NCI-H460 (cell line): ENCODE results near the gene PTTG1IP. TPM values are rescaled to one million over a fixed set of nuclear protein-coding genes. Genes with fewer than 3 reads are reported as not detected.
A peak's percentile ranks its signal among the peaks of the same experiment; 100 is the strongest.

Source experiments
- DNase-seq: peaks from one replicate; pipeline ENCODE4 v3.0.0-alpha.2; 2016; ENCODE audit warnings: low read depth; ENCODE audit errors: extremely low read depth
- total RNA-seq: library from RNA; depleted of rRNA; stranded (reverse); fragments of >200 nt; shearing (Covaris generic); gene quantifications from 2 replicates; pipeline ENCODE4 v1.2.3, GENCODE V29; 2014; rRNA removed

PTTG1IP gene
- total RNA-seq, 1 experiment from 2014 or later, result 139 TPM

GRCh38 chr21:44814498-44815023, 58.9 kb downstream of the PTTG1IP start:
- no peak for DNase-seq

- DNase-seq, result no peak
These were observed 59.8 kb downstream of the PTTG1IP start for GRCh38 chr21:44813727-44814126.

GRCh38 chr21:44813149-44813548, 60.3 kb downstream of the PTTG1IP start:
- no peak for DNase-seq

- no peak for DNase-seq
These were observed 60.9 kb downstream of the PTTG1IP start for GRCh38 chr21:44812640-44813039.

GRCh38 chr21:44810779-44811178, 62.7 kb downstream of the PTTG1IP start:
- DNase-seq, result no peak

- DNase-seq, result no peak
These were observed 67.6 kb downstream of the PTTG1IP start for GRCh38 chr21:44805859-44806258.

GRCh38 chr21:44805226-44805625, 68.3 kb downstream of the PTTG1IP start:
- DNase-seq, result no peak

- no peak for DNase-seq
These were observed 68.7 kb downstream of the PTTG1IP start for GRCh38 chr21:44804762-44805161.

- no peak for DNase-seq
These were observed 69.8 kb downstream of the PTTG1IP start for GRCh38 chr21:44803651-44804050.

GRCh38 chr21:44802396-44803153, 70.9 kb downstream of the PTTG1IP start:
- DNase-seq, result no peak

GRCh38 chr21:44801468-44802395, 71.8 kb downstream of the PTTG1IP start, which contains the start of gene UBE2G2:
TSS of gene UBE2G2 (minus strand) at chr21:44801820. CDS start at chr21:44801748, 72 bp downstream.
- DNase-seq, result peak; percentile 56

GRCh38 chr21:44800971-44801467, 72.5 kb downstream of the PTTG1IP start:
- no peak for DNase-seq

GRCh38 chr21:44800103-44800502, 73.4 kb downstream of the PTTG1IP start:
- DNase-seq, result peak; percentile 31

GRCh38 chr21:44799646-44800045, 73.8 kb downstream of the PTTG1IP start:
- DNase-seq, result no peak

Other genes starting within 250 kb of the PTTG1IP start
- gene KRTAP10-9, start 246.6 kb downstream of the PTTG1IP start, total RNA-seq, result not detected in 2 replicates
- gene KRTAP10-10, start 236.3 kb downstream of the PTTG1IP start, total RNA-seq, result not detected in 2 replicates
- not detected in 2 replicates for gene KRTAP10-11, start 227.3 kb downstream of the PTTG1IP start, total RNA-seq
- not detected in 2 replicates for gene KRTAP12-4, start 219.0 kb downstream of the PTTG1IP start, total RNA-seq
- not detected in 2 replicates for gene KRTAP12-3, start 215.8 kb downstream of the PTTG1IP start, total RNA-seq
- not detected in 2 replicates for gene KRTAP12-2, start 206.8 kb downstream of the PTTG1IP start, total RNA-seq
- not detected in 2 replicates for gene KRTAP12-1, start 191.5 kb downstream of the PTTG1IP start, total RNA-seq
- gene KRTAP10-12, start 176.5 kb downstream of the PTTG1IP start, total RNA-seq, result not detected in 2 replicates
- 0.02 TPM in 1 of 2 replicates, not detected in the other for gene TSPEAR, start 162.1 kb downstream of the PTTG1IP start, total RNA-seq
- gene UBE2G2, start 71.9 kb downstream of the PTTG1IP start, total RNA-seq, result 66.5 and 76.3 TPM in 2 replicates
- 50.5 and 52.1 TPM in 2 replicates for gene SUMO3, start 55.6 kb downstream of the PTTG1IP start, total RNA-seq
- gene ITGB2, start 47.2 kb upstream of the PTTG1IP start, total RNA-seq, result 0.84 and 0.92 TPM in 2 replicates
- gene SLX9, start 66.3 kb upstream of the PTTG1IP start, total RNA-seq, result 37.3 and 41.4 TPM in 2 replicates
- 33.6 and 36.6 TPM in 2 replicates for gene ADARB1, start 200.9 kb upstream of the PTTG1IP start, total RNA-seq